ENCODE measurements around the gene OR3A1. TPM values are rescaled to one million over a fixed set of nuclear protein-coding genes. Genes with fewer than 3 reads are reported as not detected.
"Not testable (repeated sequence)": the region's sequence is repeated elsewhere in the genome, so short reads cannot be mapped to it uniquely, and the experiment has no call there.

The OR3A1 gene
- total RNA-seq, 1 donor from 2014 or later = not detected

- H3K4me3 Mint-ChIP-seq = no peak overlapping the region
- H3K9me3 Mint-ChIP-seq = no peaks in the 10 kb centered on the region
- no peak for DNase-seq (ENCODE audit: extremely low spot score, unreplicated experiment)
- H3K4me1 Mint-ChIP-seq (ENCODE audit: unreplicated experiment) = no peaks in the 10 kb centered on the region
- H3K27ac Mint-ChIP-seq = no peak overlapping the region
- H3K27me3 Mint-ChIP-seq = no peaks in the 10 kb centered on the region
- no peak for TF ChIP-seq CTCF (conservative IDR thresholded peaks at IDR 0.05)
- H3K36me3 Mint-ChIP-seq = no peaks in the 10 kb centered on the region
These were observed 2.5 kb downstream of the OR3A1 start for GRCh38 chr17:3295632-3296031.

- H3K27me3 Mint-ChIP-seq; H3K4me1 Mint-ChIP-seq (ENCODE audit: unreplicated experiment); H3K4me3 Mint-ChIP-seq; DNase-seq (ENCODE audit: extremely low spot score, unreplicated experiment); H3K27ac Mint-ChIP-seq; H3K36me3 Mint-ChIP-seq; H3K9me3 Mint-ChIP-seq: not testable (repeated sequence)
These were observed 4.6 kb downstream of the OR3A1 start for GRCh38 chr17:3293548-3293947.

- Mint-ChIP-seq H3K27ac (no peak overlapping the region), H3K36me3 (no peaks in the 10 kb centered on the region), H3K9me3 (peaks cover 12% of the 10 kb centered on the region), H3K4me3 (no peak overlapping the region), H3K4me1 (ENCODE audit: unreplicated experiment) (no peaks in the 10 kb centered on the region), H3K27me3 (no peaks in the 10 kb centered on the region)
- DNase-seq (ENCODE audit: extremely low spot score, unreplicated experiment) = no peak
- no peak for TF ChIP-seq CTCF (conservative IDR thresholded peaks at IDR 0.05)
These were observed 15.3 kb downstream of the OR3A1 start for GRCh38 chr17:3282901-3283300.

- DNase-seq (ENCODE audit: extremely low spot score, unreplicated experiment) = no peak
- no peak overlapping the region for H3K4me3 Mint-ChIP-seq
- no peaks in the 10 kb centered on the region for H3K27me3 Mint-ChIP-seq
- H3K4me1 Mint-ChIP-seq (ENCODE audit: unreplicated experiment) = no peaks in the 10 kb centered on the region
- H3K36me3 Mint-ChIP-seq = no peaks in the 10 kb centered on the region
- no peak overlapping the region for H3K27ac Mint-ChIP-seq
- peaks cover 4% of the 10 kb centered on the region for H3K9me3 Mint-ChIP-seq
- TF ChIP-seq CTCF (conservative IDR thresholded peaks at IDR 0.05) = no peak
These were observed 22.0 kb downstream of the OR3A1 start for GRCh38 chr17:3276126-3276525.

GRCh38 chr17:3271072-3271848, 26.9 kb downstream of the OR3A1 start:
- Mint-ChIP-seq H3K4me3 (no peak overlapping the region), H3K27ac (no peak overlapping the region), H3K4me1 (ENCODE audit: unreplicated experiment) (no peaks in the 10 kb centered on the region), H3K27me3 (no peaks in the 10 kb centered on the region), H3K9me3 (peaks cover 5% of the 10 kb centered on the region), H3K36me3 (no peaks in the 10 kb centered on the region)
- no peak for TF ChIP-seq CTCF (conservative IDR thresholded peaks at IDR 0.05)
- no peak for DNase-seq (ENCODE audit: extremely low spot score, unreplicated experiment)

GRCh38 chr17:3260600-3260999, 37.6 kb downstream of the OR3A1 start:
- TF ChIP-seq CTCF (conservative IDR thresholded peaks at IDR 0.05) = no peak
- H3K27me3 Mint-ChIP-seq = peaks cover 2% of the 10 kb centered on the region
- DNase-seq (ENCODE audit: extremely low spot score, unreplicated experiment) = no peak
- H3K36me3 Mint-ChIP-seq = no peaks in the 10 kb centered on the region
- H3K27ac Mint-ChIP-seq = no peak overlapping the region
- no peaks in the 10 kb centered on the region for H3K4me1 Mint-ChIP-seq (ENCODE audit: unreplicated experiment)
- no peak overlapping the region for H3K4me3 Mint-ChIP-seq
- H3K9me3 Mint-ChIP-seq = peaks cover 8% of the 10 kb centered on the region
